Measurements from ENCODE around the gene RPS4Y2. TPM values are rescaled to one million over a fixed set of nuclear protein-coding genes. Genes with fewer than 3 reads are reported as not detected.

RPS4Y2 gene
- not detected for polyA plus RNA-seq (2013, experiment 1 of 4)
- polyA plus RNA-seq (2013, experiment 2 of 4): not detected
- polyA plus RNA-seq (2013, experiment 3 of 4): not detected
- polyA plus RNA-seq (2013, experiment 4 of 4): not detected

- Histone ChIP-seq H3K27me3 (ENCODE audit: control insufficient read depth, insufficient read depth, low read length, poor library complexity, severe bottlenecking) (no peaks in the 10 kb centered on the region), H3K36me3 (ENCODE audit: control insufficient read depth, insufficient read depth, low read length) (no peaks in the 10 kb centered on the region), H3K4me1 (ENCODE audit: control insufficient read depth, insufficient read depth, low read length) (no peaks in the 10 kb centered on the region), H3K9me3 (ENCODE audit: control insufficient read depth, low read length) (no peaks in the 10 kb centered on the region), H3K4me3 (ENCODE audit: insufficient read depth, low read depth, low read length) (no peak within 1 kb of the TSS), H3K27ac (ENCODE audit: insufficient read depth, low read depth, low read length, poor library complexity, severe bottlenecking) (no peak within 1 kb of the TSS)
- WGBS, 2 experiments: 90 to 91% methylated on average over 20 of the region's 20 CpGs
Observed at GRCh38 chrY:20755808-20756207, at the start of gene RPS4Y2. Gene RPS4Y2, plus strand, starts transcription at chrY:20756108. Its CDS starts 56 bp downstream, at chrY:20756164.

- Histone ChIP-seq H3K27me3 (ENCODE audit: control insufficient read depth, insufficient read depth, low read length, poor library complexity, severe bottlenecking) (no peaks in the 10 kb centered on the region), H3K27ac (ENCODE audit: insufficient read depth, low read depth, low read length, poor library complexity, severe bottlenecking) (no peak overlapping the region), H3K4me3 (ENCODE audit: insufficient read depth, low read depth, low read length) (no peak overlapping the region), H3K4me1 (ENCODE audit: control insufficient read depth, insufficient read depth, low read length) (no peaks in the 10 kb centered on the region), H3K9me3 (ENCODE audit: control insufficient read depth, low read length) (peaks cover 7% of the 10 kb centered on the region), H3K36me3 (ENCODE audit: control insufficient read depth, insufficient read depth, low read length) (no peaks in the 10 kb centered on the region)
- 78 to 81% methylated on average over 3 to 4 of the region's 4 CpGs for WGBS, 2 experiments
Observed at GRCh38 chrY:20714391-20714790, 41.5 kb upstream of the RPS4Y2 start.

- Histone ChIP-seq H3K4me3 (ENCODE audit: insufficient read depth, low read depth, low read length) (no peak overlapping the region), H3K4me1 (ENCODE audit: control insufficient read depth, insufficient read depth, low read length) (no peaks in the 10 kb centered on the region), H3K9me3 (ENCODE audit: control insufficient read depth, low read length) (peaks cover 4% of the 10 kb centered on the region), H3K27me3 (ENCODE audit: control insufficient read depth, insufficient read depth, low read length, poor library complexity, severe bottlenecking) (no peaks in the 10 kb centered on the region), H3K36me3 (ENCODE audit: control insufficient read depth, insufficient read depth, low read length) (no peaks in the 10 kb centered on the region), H3K27ac (ENCODE audit: insufficient read depth, low read depth, low read length, poor library complexity, severe bottlenecking) (no peak overlapping the region)
- WGBS, 2 experiments: 78 to 86% methylated on average over 9 of the region's 11 CpGs
Observed at GRCh38 chrY:20726184-20726907, 29.6 kb upstream of the RPS4Y2 start.

- H3K4me1 ChIP-seq (ENCODE audit: control insufficient read depth, insufficient read depth, low read length): no peaks in the 10 kb centered on the region
- 50 to 80% methylated on average over 1 of the region's 1 CpG for WGBS, 2 experiments
- no peaks in the 10 kb centered on the region for H3K36me3 ChIP-seq (ENCODE audit: control insufficient read depth, insufficient read depth, low read length)
- no peaks in the 10 kb centered on the region for H3K27me3 ChIP-seq (ENCODE audit: control insufficient read depth, insufficient read depth, low read length, poor library complexity, severe bottlenecking)
- no peak overlapping the region for H3K4me3 ChIP-seq (ENCODE audit: insufficient read depth, low read depth, low read length)
- H3K9me3 ChIP-seq (ENCODE audit: control insufficient read depth, low read length): no peaks in the 10 kb centered on the region
- H3K27ac ChIP-seq (ENCODE audit: insufficient read depth, low read depth, low read length, poor library complexity, severe bottlenecking): no peak overlapping the region
Observed at GRCh38 chrY:20735200-20735599, 20.7 kb upstream of the RPS4Y2 start.

GRCh38 chrY:20739806-20740205 is 16.1 kb upstream of the RPS4Y2 start:
- Histone ChIP-seq H3K27me3 (ENCODE audit: control insufficient read depth, insufficient read depth, low read length, poor library complexity, severe bottlenecking) (no peaks in the 10 kb centered on the region), H3K4me3 (ENCODE audit: insufficient read depth, low read depth, low read length) (no peak overlapping the region), H3K4me1 (ENCODE audit: control insufficient read depth, insufficient read depth, low read length) (no peaks in the 10 kb centered on the region), H3K36me3 (ENCODE audit: control insufficient read depth, insufficient read depth, low read length) (no peaks in the 10 kb centered on the region), H3K27ac (ENCODE audit: insufficient read depth, low read depth, low read length, poor library complexity, severe bottlenecking) (no peak overlapping the region), H3K9me3 (ENCODE audit: control insufficient read depth, low read length) (no peaks in the 10 kb centered on the region)
- 70 to 82% methylated on average over 1 to 3 of the region's 3 CpGs for WGBS, 2 experiments

GRCh38 chrY:20740609-20741008 is 15.3 kb upstream of the RPS4Y2 start:
- H3K27me3 ChIP-seq (ENCODE audit: control insufficient read depth, insufficient read depth, low read length, poor library complexity, severe bottlenecking): no peaks in the 10 kb centered on the region
- H3K27ac ChIP-seq (ENCODE audit: insufficient read depth, low read depth, low read length, poor library complexity, severe bottlenecking): no peak overlapping the region
- no peaks in the 10 kb centered on the region for H3K4me1 ChIP-seq (ENCODE audit: control insufficient read depth, insufficient read depth, low read length)
- WGBS, 2 experiments: 86 to 93% methylated on average over 4 of the region's 4 CpGs
- no peak overlapping the region for H3K4me3 ChIP-seq (ENCODE audit: insufficient read depth, low read depth, low read length)
- no peaks in the 10 kb centered on the region for H3K9me3 ChIP-seq (ENCODE audit: control insufficient read depth, low read length)
- no peaks in the 10 kb centered on the region for H3K36me3 ChIP-seq (ENCODE audit: control insufficient read depth, insufficient read depth, low read length)

- no peak overlapping the region for H3K4me3 ChIP-seq (ENCODE audit: insufficient read depth, low read depth, low read length)
- no peaks in the 10 kb centered on the region for H3K4me1 ChIP-seq (ENCODE audit: control insufficient read depth, insufficient read depth, low read length)
- no peak overlapping the region for H3K27ac ChIP-seq (ENCODE audit: insufficient read depth, low read depth, low read length, poor library complexity, severe bottlenecking)
- no peaks in the 10 kb centered on the region for H3K9me3 ChIP-seq (ENCODE audit: control insufficient read depth, low read length)
- no peaks in the 10 kb centered on the region for H3K36me3 ChIP-seq (ENCODE audit: control insufficient read depth, insufficient read depth, low read length)
- H3K27me3 ChIP-seq (ENCODE audit: control insufficient read depth, insufficient read depth, low read length, poor library complexity, severe bottlenecking): no peaks in the 10 kb centered on the region
- 72% methylated on average over 2 of the region's 2 CpGs; no CpG with 5 or more reads in 1 of the 2 experiments for WGBS, 2 experiments
Observed at GRCh38 chrY:20745060-20745459, 10.8 kb upstream of the RPS4Y2 start.

GRCh38 chrY:20746919-20747318 is 9.0 kb upstream of the RPS4Y2 start:
- Histone ChIP-seq H3K27me3 (ENCODE audit: control insufficient read depth, insufficient read depth, low read length, poor library complexity, severe bottlenecking) (no peaks in the 10 kb centered on the region), H3K4me1 (ENCODE audit: control insufficient read depth, insufficient read depth, low read length) (no peaks in the 10 kb centered on the region), H3K36me3 (ENCODE audit: control insufficient read depth, insufficient read depth, low read length) (no peaks in the 10 kb centered on the region), H3K4me3 (ENCODE audit: insufficient read depth, low read depth, low read length) (no peak overlapping the region), H3K27ac (ENCODE audit: insufficient read depth, low read depth, low read length, poor library complexity, severe bottlenecking) (no peak overlapping the region), H3K9me3 (ENCODE audit: control insufficient read depth, low read length) (no peaks in the 10 kb centered on the region)
- WGBS, 2 experiments: 48 to 70% methylated on average over 2 of the region's 2 CpGs

- Histone ChIP-seq H3K4me1 (ENCODE audit: control insufficient read depth, insufficient read depth, low read length) (no peaks in the 10 kb centered on the region), H3K4me3 (ENCODE audit: insufficient read depth, low read depth, low read length) (no peak overlapping the region), H3K36me3 (ENCODE audit: control insufficient read depth, insufficient read depth, low read length) (no peaks in the 10 kb centered on the region), H3K27me3 (ENCODE audit: control insufficient read depth, insufficient read depth, low read length, poor library complexity, severe bottlenecking) (no peaks in the 10 kb centered on the region), H3K27ac (ENCODE audit: insufficient read depth, low read depth, low read length, poor library complexity, severe bottlenecking) (no peak overlapping the region), H3K9me3 (ENCODE audit: control insufficient read depth, low read length) (no peaks in the 10 kb centered on the region)
- 45 to 57% methylated on average over 2 of the region's 2 CpGs for WGBS, 2 experiments
Observed at GRCh38 chrY:20763869-20764268, 8.0 kb downstream of the RPS4Y2 start.

- Histone ChIP-seq H3K4me1 (ENCODE audit: control insufficient read depth, insufficient read depth, low read length) (no peaks in the 10 kb centered on the region), H3K36me3 (ENCODE audit: control insufficient read depth, insufficient read depth, low read length) (no peaks in the 10 kb centered on the region), H3K9me3 (ENCODE audit: control insufficient read depth, low read length) (no peaks in the 10 kb centered on the region), H3K27ac (ENCODE audit: insufficient read depth, low read depth, low read length, poor library complexity, severe bottlenecking) (no peak overlapping the region), H3K4me3 (ENCODE audit: insufficient read depth, low read depth, low read length) (no peak overlapping the region), H3K27me3 (ENCODE audit: control insufficient read depth, insufficient read depth, low read length, poor library complexity, severe bottlenecking) (no peaks in the 10 kb centered on the region)
- 65 to 77% methylated on average over 2 of the region's 2 CpGs for WGBS, 2 experiments
Observed at GRCh38 chrY:20765117-20765516, 9.2 kb downstream of the RPS4Y2 start.

Measured in ectodermal cell (in vitro differentiated cells).